ENCODE data around the gene ETV6. TPM values are rescaled to one million over a fixed set of nuclear protein-coding genes. Genes with fewer than 3 reads are reported as not detected.
A peak's percentile ranks its signal among the peaks of the same experiment; 100 is the strongest.

ETV6 gene
- total RNA-seq, 1 experiment from 2014 or later = 6.4 TPM

DNA sequence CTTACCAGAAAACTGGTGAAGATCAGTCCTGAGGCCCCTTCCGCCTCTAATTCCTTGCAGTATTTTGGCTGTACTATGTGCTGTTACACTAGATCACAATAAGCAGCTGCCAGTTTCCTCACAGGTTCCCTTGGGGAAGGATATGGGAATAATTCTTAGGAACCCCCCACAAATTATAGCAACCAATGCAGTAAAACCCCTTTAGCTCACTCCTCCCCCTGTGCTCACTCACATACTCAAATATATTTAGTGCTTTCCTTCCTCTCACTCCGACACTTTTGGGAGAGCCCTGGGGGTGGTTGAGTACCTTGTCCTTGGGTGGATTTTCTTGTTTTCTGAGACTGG, 162.7 kb downstream of the ETV6 start:
- no peak for DNase-seq (ENCODE audit: low read depth, low spot score)
- in situ Hi-C loops (cut with HindIII; ENCODE audit: low pct_unique_long_range_greater_than_20kb, low sequenced_read_pairs) = no loop called here

DNA sequence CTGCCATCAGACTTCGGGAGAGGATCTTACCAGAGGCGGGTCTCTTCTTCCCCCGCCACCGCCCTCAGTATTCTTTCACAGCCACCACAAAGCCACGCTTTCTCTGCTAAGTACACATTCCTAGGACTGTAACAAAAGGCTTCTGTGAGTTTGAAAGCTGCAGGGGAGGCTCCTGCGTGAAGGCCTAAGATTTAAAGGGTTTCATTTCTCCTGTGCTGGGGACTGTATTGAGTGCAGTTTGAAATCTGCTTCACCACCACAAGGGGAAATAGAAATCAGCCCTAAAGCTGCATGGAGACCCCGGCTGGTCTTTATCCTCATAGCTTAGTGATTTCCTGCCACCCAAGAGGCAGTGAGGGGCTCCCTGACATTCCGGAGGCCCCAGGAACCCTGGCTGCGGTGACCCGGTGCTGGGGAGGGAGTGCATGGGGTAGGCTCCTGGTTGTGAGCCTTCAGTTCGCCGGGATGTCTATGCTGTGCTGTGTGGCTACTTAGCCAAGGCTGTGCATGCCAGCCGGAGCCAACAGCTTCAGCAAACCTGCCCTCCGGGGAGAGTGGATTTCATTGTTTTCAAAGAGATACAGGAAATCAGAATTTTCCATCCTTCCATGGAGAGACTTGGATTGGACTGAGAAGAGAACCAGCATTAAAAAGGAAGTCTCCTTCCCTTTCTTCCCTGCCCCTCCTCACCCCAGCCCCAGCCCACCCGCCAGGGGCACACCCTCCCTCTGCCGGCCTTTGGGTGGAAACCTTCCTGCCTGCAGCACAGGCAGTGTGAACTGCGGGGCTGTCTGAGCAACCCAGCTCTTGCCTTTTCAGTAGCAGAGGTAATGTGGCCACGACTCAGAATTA, 163.3 kb downstream of the ETV6 start:
- peak; percentile 90 for DNase-seq (ENCODE audit: low read depth, low spot score)
- in situ Hi-C loops (cut with HindIII; ENCODE audit: low pct_unique_long_range_greater_than_20kb, low sequenced_read_pairs) = no loop called here

DNA sequence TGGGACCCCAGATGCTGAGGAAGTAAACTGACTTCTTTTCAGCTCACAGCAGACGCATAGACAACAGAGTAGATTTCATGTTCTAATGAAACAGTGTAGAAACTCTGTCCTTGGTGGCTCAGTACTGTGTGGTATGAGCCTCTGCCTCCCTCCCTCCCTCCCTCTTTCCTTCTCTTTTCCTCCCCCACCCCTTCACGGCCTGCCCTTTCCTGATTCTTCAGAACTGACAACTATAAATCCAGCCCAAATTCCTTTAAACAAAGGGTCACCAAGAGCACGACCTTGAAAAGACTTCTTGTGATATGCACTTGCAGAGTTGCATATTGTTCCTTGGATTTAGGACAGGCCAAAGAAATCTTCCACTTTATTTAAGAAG, 164.0 kb downstream of the ETV6 start:
- in situ Hi-C loops (cut with HindIII; ENCODE audit: low pct_unique_long_range_greater_than_20kb, low sequenced_read_pairs) = no loop called here
- peak; percentile 15 for DNase-seq (ENCODE audit: low read depth, low spot score)

DNA sequence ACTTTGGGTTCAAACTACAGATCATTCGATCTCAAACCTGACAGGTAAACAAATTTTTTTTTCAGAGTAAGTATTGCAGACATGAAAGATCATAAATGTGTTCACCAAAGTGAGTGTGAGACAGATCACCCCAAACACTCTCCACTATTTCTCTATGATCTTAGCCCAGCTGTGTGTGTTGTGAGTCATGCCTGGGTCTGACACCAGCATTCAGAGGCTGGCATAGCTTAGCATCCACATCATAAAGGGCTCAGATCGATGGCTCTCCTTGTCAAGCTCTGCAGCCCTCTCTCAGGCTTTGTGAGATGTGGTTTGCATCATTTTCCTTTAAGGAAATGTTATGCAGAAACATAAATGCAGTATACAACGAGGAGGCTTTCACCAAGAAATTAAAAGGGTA, 164.9 kb downstream of the ETV6 start:
- DNase-seq (ENCODE audit: low read depth, low spot score) = no peak
- in situ Hi-C loops (cut with HindIII; ENCODE audit: low pct_unique_long_range_greater_than_20kb, low sequenced_read_pairs) = no loop called here

DNA sequence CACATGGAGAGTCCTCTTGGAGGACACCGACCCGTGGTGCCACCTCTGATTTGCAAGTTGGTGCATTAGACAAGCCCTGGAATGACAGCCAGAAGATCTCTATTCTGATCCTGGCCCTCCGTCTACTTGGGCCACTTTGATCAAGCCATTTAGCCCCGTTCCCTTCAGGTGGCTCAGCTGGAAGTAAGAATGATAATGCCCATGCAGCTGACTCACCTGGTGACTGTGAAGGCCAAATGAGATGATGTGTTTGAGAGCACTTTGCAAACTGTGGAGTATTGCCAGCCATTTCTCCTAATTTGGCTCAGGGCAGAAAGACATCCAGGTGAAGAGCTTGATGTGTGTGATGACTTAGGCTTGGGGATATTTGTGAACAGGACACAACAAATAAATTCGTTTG, 165.9 kb downstream of the ETV6 start:
- in situ Hi-C loops (cut with HindIII; ENCODE audit: low pct_unique_long_range_greater_than_20kb, low sequenced_read_pairs) = no loop called here
- DNase-seq (ENCODE audit: low read depth, low spot score) = no peak

DNA sequence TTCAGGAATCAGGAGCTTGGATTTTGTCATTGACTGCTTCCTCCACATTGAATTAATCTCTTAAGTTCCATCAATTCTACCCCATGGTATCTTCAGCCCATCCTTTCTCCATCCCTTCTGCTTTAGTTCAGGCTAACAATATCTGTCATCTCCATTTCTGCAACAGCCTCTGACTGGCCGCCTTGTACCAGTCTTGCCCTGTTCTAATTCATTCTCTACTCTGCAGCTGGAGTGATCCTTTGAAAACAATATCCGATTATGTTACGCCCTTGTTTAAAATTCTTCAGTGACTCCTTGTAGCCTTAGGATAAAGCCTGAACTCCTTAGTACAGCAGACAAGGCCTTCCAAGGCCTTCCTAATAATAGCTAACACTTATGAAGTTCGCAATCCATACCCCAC, 170.2 kb downstream of the ETV6 start:
- no peak for DNase-seq (ENCODE audit: low read depth, low spot score)
- in situ Hi-C loops (cut with HindIII; ENCODE audit: low pct_unique_long_range_greater_than_20kb, low sequenced_read_pairs) = no loop called here

DNA sequence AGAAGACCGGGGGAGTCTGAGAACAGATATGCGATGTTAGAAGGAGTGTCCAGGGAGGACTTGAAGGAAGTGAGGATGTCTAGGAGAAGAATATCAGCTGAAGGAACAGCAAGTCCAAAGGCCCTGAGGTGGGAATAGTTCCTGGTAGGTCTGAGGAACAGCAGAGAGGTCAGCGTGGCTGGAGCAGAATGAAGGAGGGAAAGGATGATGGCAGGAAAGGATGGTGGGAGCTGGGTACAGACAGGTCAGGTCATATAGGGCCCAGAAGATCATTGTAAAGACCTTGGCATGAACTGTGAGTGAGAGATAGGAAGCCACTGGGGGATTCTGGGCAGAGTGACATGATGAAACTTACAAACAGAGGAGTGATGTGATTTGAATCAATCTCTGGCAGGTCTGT, 171.0 kb downstream of the ETV6 start:
- in situ Hi-C loops (cut with HindIII; ENCODE audit: low pct_unique_long_range_greater_than_20kb, low sequenced_read_pairs) = no loop called here
- no peak for DNase-seq (ENCODE audit: low read depth, low spot score)

DNA sequence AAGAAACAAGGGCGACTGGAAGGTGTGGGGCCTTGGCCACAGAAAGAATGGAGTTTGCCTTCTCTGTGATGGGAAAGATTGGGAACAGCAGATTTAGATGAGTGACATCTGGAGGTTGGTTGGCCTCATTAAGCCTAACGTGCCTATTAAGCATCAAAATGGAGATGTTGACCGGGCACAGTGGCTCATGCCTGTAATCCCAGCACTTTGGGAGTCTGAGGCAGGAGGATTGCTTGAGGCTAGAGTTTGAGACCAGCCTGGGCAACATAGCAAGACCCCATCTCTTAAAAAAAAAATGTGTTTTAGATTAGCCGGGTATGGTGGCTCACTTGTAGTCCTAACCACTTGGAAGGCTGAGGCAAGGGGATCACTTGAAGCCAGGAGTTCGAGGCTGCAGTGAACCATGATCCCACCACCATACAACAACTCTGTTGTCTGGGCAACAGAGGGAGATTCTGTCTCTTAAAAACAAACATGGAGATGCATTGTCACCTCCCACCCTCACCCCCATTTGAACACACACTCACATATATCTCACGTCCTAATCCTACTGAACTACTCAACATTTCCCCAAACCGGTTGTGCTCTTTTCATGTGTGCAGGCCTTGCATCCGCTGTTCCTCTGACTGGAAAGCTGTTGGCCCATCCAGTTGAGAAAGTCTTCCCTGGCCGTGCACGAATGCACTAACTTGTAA, 172.1 kb downstream of the ETV6 start:
- no peak for DNase-seq (ENCODE audit: low read depth, low spot score)

DNA sequence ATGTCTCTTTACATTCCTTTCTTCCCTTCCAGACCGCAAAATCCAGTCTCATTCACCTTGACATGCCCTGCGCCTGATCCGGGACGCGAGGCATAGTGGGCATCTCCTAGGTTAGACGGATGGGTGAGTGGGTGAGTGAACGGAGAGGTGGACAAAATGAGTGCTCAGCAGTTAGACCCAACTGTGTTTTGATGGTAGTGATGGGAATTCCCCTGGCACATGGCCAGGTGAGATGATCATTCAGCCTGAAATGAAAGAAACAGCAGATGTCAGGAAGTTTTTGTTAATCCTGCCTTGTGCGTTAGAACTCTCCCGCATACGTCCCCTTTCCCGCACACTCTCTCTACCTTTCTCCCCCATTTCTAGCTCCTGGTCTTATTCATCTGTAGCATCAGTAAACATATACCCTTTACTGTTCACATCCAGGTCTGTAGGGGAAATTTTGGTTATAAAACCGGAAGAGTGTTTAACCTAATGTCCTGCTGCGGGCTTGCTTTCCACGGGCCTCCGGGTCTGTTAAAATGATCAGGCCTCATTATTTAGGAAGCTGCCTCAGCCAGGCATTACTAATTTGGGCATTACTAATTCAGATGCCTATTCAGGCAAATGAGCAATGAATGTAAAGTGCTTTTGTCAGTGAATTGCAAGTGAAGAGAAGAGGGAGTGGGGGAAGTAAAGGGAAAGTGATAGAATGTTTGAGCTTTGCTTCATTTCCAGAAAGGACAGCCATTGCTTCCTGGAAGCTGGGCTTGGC, 172.8 kb downstream of the ETV6 start:
- no peak for DNase-seq (ENCODE audit: low read depth, low spot score)
- in situ Hi-C loops (cut with HindIII; ENCODE audit: low pct_unique_long_range_greater_than_20kb, low sequenced_read_pairs) = no loop called here

More for the DNA sequence above, 172.1 kb downstream of the ETV6 start:
- in situ Hi-C loops (cut with HindIII; ENCODE audit: low pct_unique_long_range_greater_than_20kb, low sequenced_read_pairs) = no loop called here

DNA sequence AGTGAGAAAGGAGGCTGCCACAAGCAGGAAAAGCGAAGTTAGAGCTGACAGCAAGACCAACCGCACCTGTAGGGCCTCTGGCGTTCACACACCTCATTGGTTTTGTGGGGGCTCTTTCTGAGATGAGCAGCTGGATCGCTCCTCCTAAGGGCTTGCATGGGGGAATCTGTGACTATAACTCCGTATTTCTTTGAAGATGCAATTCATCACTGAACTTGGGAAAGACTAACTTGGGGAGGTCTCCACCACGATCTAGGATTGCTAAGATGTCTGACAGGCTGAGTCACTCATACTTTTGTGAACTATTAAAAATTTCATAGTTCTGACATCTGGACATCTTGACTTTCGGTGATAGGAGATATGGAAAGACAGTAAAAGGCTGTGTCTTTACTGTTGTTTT, 173.6 kb downstream of the ETV6 start:
- in situ Hi-C loops (cut with HindIII; ENCODE audit: low pct_unique_long_range_greater_than_20kb, low sequenced_read_pairs) = no loop called here
- no peak for DNase-seq (ENCODE audit: low read depth, low spot score)

DNA sequence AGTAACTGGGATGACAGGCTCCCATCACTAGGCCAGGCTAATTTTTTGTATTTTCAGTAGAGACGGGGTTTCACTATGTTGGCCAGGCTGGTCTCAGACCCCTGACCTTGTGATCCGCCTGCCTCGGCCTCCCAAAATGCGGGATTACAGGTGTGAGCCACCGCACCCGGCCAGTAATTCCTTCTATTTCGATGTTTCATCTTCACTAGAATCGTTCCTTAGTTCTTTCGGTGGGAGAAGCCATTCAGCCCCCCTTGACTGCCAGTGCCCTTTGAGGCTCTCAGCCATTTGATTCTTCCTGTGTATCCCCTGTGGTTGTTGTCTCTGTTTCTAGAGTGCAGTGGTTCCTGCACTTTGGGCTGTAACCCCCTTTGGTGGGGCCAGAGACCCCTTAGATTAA, 174.1 kb downstream of the ETV6 start:
- DNase-seq (ENCODE audit: low read depth, low spot score) = no peak
- in situ Hi-C loops (cut with HindIII; ENCODE audit: low pct_unique_long_range_greater_than_20kb, low sequenced_read_pairs) = no loop called here

DNA sequence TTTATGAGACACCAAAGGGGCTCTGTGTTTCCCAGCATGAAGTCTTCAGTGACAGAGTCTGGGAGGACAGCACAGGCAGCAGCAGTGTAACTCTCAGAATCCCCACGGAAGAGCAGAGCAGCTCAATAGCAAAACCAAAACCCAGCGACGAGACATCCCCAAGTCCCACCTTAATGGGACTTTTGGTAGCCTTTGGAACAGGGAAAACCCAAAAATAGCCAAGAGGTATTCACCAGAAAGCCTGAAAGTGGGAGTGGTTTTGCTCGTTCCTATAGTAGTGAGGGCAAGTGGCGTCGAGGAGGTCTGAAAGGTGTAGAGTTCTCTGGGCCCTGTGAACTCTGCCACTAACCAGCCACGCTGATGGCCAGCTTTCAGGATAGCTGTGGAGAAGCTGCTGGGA, 174.6 kb downstream of the ETV6 start:
- DNase-seq (ENCODE audit: low read depth, low spot score) = no peak
- in situ Hi-C loops (cut with HindIII; ENCODE audit: low pct_unique_long_range_greater_than_20kb, low sequenced_read_pairs) = no loop called here

DNA sequence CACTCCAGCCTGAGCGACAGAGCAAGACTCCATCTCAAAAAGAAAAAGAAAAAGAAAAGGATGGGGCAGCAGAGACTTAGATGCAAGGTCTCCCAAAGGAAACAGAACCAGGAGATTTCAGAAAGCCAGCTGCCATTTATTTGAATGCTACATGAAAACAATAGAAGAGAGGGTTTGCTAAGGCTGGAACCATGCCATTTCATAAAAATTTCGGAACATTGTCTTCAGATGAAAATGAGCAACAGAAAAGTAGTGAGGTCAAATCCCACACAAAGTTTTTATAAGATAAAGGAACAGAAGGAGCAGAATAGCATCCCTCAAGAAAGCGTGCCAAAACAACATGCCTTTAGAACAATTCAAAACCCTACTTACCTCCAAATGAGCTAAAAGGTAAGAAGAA, 175.3 kb downstream of the ETV6 start:
- DNase-seq (ENCODE audit: low read depth, low spot score) = no peak
- in situ Hi-C loops (cut with HindIII; ENCODE audit: low pct_unique_long_range_greater_than_20kb, low sequenced_read_pairs) = no loop called here

DNA sequence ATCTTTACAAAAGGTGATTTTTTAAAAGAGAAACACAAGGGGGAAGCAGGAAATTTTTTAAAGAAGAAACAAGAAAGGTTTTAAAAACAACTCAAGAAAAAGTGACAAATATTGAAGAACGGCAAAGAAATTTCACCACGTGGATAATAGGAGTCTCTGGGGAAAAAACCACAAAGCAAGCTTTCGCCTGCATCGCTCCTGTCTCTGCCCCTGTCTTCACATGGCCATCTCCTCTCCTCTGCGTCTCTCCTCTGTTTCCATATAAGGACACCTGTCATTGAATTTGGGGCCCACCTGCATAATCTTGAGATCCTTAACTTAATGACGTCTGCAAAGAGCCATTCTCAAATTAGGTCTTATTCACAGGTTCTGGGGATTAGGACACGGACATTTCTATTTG, 175.8 kb downstream of the ETV6 start:
- in situ Hi-C loops (cut with HindIII; ENCODE audit: low pct_unique_long_range_greater_than_20kb, low sequenced_read_pairs) = no loop called here
- no peak for DNase-seq (ENCODE audit: low read depth, low spot score)

DNA sequence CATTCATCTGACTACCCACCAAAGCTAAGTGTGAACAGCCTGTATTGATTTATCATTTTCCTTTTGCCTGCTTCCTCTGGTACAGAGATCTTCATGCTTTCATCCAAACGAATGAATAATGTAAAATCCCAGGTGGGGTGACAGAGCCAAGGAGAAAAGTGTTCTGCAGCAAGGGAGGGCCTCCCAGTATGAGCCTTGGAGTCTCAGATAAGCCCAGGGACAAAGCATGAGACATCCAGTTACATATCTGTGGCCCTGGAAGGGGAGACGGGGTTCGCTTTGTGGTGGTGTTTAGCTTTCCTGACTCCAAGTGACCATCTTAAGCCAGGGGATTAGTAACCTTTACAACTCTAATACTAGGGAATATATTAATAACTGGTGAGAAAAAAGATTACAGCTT, 177.1 kb downstream of the ETV6 start:
- no peak for DNase-seq (ENCODE audit: low read depth, low spot score)
- in situ Hi-C loops (cut with HindIII; ENCODE audit: low pct_unique_long_range_greater_than_20kb, low sequenced_read_pairs) = no loop called here

DNA sequence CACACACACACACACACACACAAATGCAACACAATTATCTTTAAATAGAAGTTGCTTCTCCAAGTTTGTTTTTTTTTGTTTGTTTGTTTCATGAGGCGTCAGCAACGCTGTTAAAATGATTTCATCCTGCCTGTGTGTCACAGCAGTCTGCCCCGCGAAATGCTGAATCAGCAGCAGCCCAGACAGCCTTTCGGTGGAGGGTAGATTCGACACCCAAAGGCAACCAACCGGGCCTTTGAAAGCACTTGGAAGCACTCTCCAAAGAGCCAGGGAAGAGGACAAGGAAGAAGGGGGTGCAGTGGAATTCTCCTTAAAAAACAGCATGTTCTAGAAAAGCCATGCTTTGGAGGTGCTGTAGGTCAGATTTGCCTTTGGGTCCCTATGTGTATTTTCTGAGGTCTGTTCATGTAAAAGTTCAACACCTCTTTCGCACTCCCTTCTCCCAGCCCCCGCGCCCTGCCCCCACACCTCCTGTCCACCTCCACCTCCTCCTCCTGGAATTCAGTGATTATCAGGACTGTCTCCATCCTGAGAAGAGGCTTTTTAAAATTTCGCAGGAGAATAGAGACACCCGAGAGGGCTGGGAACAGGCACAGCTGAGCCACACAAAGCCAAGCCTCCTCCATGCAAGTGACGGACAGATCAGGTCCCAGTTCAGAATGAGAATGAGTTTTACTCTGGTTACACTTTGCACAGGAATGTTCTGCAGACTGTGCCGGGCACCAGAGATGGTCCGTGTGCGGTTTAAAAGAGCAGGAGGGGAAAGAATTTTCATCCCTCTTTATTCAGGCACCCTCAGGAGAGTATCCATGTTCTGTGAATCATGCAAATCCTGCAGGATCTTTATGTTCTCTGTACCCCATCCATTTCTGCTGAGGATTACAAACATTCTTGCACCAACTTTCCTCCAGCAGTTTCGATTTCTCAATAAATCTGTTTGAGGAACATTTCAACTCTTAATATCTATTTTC, 177.9 kb downstream of the ETV6 start:
- in situ Hi-C loops (cut with HindIII; ENCODE audit: low pct_unique_long_range_greater_than_20kb, low sequenced_read_pairs) = no loop called here
- DNase-seq (ENCODE audit: low read depth, low spot score) = no peak

DNA sequence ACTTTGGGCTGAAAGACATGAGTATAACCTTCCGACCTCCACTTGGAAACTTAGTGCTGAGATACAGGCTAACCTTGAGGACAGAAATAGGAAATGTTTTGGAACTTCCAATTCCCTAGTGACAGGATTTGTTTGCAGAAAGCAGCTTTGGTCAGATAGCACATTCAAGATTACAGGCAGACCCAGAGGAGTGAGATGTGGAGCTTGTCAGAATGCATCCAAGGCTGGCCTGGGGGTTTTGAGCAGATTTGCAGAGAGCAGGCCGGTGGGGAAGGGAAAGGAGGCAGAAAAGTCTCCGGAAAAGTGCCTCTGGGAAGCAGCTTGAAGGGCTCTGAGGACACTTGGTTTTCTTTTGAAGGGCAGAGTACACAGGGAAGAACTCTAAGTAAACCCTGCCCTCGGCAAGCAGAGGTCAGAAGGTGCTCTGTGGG, 180.3 kb downstream of the ETV6 start:
- no peak for DNase-seq (ENCODE audit: low read depth, low spot score)
- in situ Hi-C loops (cut with HindIII; ENCODE audit: low pct_unique_long_range_greater_than_20kb, low sequenced_read_pairs) = no loop called here
